Lower leg skin (tissue), 3 donors: ENCODE results near the gene ACSF3.

ENCODE experiments used
- POLR2A ChIP-seq, 2 donors: fragments of 450-650 bp; IDR thresholded peaks; one replicate each; pipeline ENCODE4 v1.6.1; 2016 to 2017; ENCODE audit warnings: antibody characterized with exemption in 2 of 2, mild to moderate bottlenecking in 1 of 2, moderate library complexity in 1 of 2
- TF ChIP-seq, protein P1 (sequence below), 3 donors: fragments of 450-650 bp; IDR thresholded peaks; one replicate each; pipeline ENCODE4 v1.5.1; 2016; ENCODE audit warnings: antibody characterized with exemption in 3 of 3, mild to moderate bottlenecking in 3 of 3, moderate library complexity in 2 of 3

DNA sequence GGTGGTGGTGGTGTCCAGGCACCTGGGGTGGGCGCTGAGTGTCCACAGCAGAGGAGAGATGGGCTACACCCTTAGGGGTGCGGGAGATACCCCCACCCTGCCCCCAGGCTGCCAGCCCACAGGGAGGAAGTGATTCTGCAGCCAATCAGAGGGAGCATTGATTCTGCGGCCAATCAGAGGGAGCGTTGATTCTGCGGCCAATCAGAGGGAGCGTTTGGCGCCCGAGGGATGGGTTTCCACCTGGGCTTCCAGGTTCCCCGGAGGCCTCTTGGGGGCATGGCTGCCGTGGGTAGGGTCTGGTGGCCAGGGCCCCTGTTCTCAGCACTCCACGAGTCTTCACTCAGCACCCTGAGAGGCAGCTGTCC is 28.2 kb upstream of the ACSF3 start:
- TF ChIP-seq, protein P1, sequence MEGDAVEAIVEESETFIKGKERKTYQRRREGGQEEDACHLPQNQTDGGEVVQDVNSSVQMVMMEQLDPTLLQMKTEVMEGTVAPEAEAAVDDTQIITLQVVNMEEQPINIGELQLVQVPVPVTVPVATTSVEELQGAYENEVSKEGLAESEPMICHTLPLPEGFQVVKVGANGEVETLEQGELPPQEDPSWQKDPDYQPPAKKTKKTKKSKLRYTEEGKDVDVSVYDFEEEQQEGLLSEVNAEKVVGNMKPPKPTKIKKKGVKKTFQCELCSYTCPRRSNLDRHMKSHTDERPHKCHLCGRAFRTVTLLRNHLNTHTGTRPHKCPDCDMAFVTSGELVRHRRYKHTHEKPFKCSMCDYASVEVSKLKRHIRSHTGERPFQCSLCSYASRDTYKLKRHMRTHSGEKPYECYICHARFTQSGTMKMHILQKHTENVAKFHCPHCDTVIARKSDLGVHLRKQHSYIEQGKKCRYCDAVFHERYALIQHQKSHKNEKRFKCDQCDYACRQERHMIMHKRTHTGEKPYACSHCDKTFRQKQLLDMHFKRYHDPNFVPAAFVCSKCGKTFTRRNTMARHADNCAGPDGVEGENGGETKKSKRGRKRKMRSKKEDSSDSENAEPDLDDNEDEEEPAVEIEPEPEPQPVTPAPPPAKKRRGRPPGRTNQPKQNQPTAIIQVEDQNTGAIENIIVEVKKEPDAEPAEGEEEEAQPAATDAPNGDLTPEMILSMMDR (IDR thresholded peaks at IDR 0.05), result no peak
- no peak for TF ChIP-seq POLR2A (IDR thresholded peaks at IDR 0.05)
